HG03442 (cell line): ENCODE data around the gene FOXP4.

Experiments
- ATAC-seq: cut with Tn5 transposase; IDR thresholded peaks from one replicate; pipeline ENCODE4 v1.9.1; 2021; ENCODE audit warnings: mild to moderate bottlenecking, moderate library complexity; ENCODE audit not compliant: unreplicated experiment

The FOXP4 gene

DNA sequence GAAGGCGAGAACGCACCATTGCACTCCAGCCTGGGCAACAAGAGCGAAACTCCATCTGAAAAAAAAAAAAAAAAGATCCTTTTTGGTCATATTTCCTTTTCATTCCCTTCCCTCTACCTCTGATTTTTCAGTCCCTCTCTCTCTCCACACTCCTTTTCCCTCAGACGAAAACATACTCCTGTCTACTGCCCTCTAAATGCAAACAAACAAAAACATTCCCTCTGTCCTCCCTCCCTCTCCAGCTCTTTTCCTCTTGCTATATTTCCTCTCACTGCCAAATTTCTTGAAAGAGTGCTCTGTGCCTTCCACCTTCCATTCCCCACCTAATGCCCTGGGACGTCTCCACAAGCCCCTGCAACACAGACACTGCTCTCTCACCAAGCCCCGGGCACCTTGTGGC, 77.1 kb downstream of the FOXP4 start:
- ATAC-seq, result no peak

DNA sequence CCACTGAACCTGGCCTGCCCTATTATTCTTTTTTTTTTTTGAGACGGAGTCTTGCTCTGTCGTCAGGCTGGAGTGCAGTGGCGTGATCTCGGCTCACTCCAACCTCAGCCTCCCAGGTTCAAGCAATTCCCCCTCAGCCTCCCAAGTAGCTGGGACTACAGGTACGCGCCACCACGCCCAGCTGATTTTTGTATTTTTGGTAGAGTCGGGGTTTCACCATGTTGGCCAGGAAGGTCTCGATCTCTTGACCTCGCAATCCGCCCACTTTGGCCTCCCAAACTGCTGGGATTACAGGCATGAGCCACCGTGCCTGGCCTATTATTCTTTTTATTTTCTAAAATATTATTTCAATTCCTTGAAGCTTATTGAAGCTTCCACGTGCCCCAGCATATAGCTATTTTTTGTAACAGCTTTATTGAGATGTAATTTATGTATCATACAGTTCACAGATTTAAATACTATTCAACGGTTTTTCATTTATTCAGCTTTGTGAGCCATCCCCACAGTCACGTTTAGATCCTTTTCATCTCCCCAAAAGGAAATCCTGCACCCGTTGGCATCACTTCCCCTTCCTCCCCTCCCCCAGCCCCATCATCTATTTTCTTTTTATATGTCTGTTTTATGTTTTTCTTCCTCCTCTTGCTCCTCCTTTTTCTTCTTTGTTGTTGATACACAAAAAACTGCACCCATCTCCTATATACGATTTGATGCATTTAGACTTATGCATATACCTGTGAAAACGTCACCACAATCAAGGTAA, 78.6 kb downstream of the FOXP4 start:
- ATAC-seq, result no peak

DNA sequence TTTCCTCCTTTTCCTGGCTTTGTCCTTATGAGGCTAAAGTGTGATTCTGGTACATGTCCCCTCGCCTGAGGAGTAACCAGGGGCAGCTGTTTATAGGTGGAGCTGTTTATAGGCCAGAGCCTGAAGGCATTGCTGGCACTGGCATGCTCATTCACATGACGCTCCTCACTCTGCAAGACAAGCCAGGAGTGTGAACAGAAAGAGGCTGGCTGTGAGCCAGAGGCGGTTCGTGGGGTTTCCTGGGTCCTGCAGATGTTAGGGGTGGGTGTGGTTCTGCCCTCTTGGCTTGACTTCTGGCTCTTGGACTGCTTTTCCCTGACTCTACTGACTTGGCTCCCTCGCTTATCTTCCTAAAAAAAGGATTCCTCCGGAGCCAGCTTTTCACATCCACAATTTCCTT, 79.3 kb downstream of the FOXP4 start:
- no peak for ATAC-seq

DNA sequence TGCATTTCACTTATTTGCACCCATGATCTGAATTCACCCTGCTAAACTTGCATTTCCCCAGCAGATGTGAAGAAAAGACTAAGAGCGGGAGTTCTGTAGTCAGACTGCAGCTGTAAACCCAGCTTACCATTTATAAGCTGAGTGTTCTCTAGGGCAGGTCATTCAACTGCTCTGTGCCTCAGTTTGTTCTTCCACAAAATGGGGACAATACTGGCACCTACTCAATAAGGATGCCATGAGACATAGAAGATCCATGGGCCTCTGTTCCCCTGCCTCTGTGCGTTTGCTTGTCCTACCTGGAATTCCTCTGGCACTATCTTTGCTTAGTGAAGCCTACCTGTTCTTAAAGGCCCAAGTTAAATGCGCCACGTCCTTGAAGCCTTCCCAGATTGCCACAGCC, 79.8 kb downstream of the FOXP4 start:
- ATAC-seq, result no peak

DNA sequence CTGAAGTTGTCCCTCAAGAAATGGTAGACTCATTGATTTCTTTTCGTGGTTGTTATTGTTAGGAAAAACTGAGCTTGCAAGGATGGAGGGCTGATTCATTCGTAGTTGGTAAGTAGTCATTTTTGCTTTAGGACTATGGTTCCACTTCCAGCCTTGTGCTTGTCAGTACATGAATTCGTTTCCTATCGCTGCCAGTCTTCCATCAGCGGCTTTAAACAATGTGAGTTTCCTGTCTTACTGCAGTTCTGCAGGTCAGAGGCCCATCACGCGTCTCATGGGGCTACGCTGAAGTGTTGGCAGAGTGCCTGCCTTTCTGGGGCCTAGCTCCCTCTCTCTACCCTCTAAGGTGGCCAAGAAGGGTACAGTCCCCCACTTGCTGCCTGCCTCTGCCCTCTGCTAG, 80.7 kb downstream of the FOXP4 start:
- no peak for ATAC-seq

DNA sequence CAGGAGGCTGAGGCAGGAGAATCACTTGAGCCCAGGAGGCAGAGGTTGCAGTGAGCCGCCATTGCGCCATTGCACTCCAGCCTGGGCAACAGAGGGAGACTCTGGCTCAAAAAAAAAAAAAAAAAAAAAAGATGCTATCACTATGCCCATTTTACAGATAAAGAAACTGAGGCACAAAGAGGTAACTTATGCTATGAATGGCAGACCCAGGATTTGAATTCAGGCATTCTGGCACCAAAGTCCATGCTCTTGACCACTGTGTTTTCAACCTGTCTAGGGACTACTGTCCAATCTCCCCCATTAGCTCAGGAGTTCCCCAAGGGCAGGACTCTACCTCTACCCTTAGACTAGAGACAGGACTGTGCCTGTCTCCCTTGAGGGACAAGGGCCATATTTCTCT, 82.9 kb downstream of the FOXP4 start:
- ATAC-seq, result no peak

DNA sequence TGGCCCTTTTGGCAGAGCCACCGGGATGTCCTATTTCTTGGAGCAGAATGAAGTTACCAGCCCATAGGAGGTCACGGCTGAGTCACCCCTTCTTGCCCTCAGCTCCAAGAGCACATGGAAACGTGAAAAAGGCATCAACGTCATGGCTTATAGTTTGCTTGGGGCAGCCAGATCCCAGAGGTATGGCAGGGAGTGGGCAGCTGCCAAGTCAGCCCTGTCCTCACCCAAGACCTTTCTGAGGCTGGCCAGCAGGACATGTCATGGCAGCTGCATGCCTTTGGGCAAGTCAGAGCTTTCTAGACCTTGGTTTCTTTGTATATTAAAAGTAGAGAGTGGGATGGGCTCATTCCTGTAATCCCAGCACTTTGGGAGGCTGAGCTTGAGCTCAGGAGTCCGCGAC, 83.9 kb downstream of the FOXP4 start:
- no peak for ATAC-seq

DNA sequence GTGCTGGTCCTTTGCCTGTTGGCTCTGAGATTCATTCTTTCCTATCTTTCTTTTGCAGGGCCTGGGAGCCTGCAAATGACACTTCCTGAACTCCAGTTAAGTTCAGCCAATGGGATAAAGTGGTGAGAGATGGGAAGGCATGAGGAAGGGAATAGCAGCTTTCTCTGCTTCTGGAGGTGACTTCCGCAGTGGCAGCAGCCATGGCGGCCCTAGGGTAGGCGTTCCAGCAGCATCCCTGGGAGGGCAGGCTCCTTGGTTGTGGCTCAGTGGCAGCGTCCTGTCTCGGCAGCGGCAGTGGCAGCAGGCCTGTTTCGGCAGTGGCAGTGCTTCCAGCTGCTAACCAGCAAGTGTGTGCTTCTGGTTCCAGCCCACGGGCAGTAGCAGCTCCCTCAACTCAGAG, 84.8 kb downstream of the FOXP4 start:
- no peak for ATAC-seq

DNA sequence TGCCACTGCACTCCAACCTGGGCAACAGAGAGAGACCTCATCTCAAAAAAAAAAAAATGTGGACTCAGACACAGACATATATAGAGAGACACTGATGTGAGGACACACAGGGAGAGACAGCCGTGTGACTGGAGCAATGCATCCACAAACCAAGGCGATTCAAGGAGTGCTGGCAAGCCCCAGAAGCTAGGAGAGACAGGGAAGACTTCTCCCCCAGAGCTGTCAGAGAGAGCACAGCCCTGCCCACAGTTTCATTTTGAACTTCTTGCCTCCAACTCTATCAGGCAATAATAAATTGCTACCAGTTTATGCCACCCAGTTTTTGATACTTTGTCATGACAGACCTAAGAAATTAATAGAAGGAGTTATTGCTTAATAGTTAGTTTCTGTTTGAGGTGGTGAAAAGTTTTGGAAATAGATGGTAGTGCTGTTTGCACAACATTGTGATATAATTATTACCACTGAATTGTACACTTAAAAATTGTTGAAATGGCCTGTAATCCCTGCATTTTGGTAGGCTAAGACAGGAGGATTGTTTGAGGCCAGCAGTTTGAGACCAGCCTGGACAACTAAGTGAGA, 87.0 kb downstream of the FOXP4 start:
- ATAC-seq, result no peak

DNA sequence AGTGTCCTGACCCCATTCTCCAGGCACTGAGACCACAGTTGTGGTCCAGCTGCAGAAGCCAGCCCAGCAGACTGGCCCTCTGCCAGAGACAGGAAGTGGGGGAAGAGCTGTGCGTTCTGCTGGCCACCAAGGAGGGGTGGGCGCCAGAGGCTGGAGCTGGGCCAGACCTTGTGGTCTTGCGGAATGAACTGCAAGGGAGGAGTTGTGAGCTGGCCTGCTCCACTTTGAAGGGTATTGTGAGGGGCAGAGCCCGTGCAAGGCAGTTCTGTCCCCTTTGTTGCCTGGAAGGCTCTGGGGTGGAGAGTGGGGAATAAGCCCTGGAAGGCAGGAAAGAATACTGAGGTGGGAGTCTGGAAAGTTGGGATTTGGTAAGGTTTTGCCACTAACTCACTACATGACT, 88.5 kb downstream of the FOXP4 start:
- no peak for ATAC-seq

DNA sequence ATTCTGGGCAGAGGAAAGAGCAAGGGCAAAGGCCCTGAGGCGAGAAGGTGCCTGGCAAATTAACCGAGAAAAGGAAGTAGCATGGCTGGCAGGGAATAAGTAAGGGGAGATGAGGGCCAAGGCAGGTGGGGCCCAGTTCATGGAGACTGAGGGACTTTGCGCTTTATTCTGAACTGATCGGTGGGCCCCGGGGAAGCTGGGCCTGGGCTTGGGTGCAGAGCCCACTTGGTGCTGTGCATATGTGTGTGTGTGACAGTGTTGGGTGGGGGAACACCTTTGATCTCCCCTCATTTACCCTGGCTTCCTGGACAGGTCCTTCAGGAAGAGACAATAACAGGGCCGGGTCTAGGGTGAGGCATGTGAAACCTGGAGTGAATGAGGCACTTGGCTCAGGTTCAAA, 89.2 kb downstream of the FOXP4 start:
- ATAC-seq, result no peak

DNA sequence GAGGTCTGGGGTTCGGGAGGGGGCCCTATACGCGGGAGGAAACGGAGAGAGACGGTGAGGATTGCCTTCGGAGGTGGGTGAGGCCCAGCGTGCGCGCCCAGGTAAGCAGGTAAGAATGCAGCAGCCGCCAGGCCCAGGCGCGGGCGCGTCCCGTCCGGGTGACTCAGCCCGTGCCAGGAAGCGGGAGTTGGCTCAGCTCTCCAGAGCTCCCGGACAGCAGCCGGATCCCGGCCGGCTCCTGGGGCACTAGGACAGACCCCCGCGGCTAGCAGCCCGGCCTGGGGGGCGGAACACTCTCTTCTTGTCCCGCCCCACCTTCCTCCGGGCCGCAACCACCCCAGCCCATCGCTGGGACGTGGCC, 90.6 kb downstream of the FOXP4 start:
- ATAC-seq, result no peak

DNA sequence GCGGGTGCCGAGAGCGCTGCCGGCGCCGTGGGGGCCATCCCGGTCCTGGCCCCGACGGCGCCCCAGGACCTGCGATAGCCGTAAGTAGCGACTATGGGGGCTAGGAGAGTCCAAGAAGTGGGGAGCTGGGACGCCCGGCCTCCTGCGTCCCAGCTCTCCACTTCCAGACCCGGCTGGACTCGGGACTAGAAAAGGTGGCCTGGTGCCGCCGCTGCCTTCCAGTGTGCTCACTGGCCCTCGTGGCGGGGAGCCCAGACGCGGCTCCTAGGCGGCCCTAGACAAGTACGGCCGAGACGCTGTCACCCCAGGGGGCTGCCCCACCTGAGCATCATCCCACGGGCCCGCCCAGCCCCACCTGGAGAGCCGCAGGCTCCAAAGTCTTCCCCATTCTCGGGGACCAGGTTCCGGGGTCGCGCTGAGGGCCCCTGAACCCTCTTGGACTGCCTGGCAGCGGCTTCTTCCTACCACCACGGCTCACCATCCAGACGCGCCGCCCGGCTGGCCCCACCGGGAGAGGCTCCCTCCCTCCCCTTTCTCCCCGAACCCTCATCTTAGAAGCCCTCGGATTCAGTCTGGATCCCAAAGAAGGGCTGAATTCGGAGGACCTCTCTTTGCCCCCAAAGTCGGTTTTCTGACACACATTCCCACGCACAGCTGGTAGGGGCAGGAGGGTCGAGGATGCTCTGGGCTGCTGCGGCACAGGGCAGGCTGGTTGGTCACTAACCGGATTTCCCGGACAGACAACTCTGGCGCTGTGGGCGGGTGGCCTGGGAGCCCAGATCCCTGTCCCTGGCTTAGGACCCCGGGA, 91.2 kb downstream of the FOXP4 start:
- no peak for ATAC-seq

DNA sequence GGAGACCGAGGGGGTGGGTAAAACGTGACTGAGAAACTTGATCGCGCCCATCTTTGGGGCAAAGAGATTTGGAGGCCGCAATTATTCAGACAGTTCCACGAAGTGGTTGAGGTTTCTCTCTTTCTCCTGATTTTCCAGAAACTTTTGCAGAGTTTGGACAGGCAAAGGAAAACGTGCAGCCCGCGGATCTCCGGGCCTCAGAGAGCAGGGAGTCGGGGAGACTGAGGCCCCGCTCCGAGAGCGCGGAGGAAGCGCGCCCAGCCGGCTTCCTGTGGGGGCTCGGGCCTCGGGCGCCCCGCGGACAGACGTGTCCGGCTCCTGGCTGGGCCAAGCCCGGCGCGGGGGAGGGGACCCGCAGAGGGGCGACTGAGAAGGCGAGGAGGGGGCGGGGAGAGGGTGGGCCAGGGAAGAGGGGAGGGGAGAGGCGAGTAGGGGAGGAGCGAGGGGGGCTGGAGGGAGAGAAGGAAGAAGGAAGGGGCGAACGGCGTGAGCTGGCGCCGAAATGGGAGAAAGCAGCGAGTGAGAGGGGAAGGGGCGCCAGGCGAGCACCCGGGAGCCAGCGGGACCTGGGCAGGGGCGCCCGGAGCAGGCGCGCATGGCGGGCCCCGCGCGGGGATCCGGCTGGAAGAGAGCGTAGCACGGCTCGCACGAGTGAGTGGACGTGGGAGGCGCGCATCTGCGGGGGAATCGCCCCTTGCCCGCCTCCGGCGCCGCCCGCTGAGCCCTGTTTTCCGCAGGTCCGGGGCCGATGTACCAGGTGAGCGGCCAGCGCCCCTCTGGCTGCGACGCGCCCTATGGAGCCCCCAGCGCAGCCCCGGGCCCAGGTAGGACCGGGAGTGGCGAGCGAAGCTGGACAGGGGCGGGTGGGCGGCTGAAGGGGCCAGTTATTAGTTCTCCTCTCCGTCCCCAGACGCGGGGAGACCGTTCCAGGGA, 92.1 kb downstream of the FOXP4 start, which contains the start of gene MDFI:
MDFI (plus strand) TSS at position 467 of the 933 bp plus-strand sequence; CDS start at position 749, 282 bp downstream.
- no peak for ATAC-seq

DNA sequence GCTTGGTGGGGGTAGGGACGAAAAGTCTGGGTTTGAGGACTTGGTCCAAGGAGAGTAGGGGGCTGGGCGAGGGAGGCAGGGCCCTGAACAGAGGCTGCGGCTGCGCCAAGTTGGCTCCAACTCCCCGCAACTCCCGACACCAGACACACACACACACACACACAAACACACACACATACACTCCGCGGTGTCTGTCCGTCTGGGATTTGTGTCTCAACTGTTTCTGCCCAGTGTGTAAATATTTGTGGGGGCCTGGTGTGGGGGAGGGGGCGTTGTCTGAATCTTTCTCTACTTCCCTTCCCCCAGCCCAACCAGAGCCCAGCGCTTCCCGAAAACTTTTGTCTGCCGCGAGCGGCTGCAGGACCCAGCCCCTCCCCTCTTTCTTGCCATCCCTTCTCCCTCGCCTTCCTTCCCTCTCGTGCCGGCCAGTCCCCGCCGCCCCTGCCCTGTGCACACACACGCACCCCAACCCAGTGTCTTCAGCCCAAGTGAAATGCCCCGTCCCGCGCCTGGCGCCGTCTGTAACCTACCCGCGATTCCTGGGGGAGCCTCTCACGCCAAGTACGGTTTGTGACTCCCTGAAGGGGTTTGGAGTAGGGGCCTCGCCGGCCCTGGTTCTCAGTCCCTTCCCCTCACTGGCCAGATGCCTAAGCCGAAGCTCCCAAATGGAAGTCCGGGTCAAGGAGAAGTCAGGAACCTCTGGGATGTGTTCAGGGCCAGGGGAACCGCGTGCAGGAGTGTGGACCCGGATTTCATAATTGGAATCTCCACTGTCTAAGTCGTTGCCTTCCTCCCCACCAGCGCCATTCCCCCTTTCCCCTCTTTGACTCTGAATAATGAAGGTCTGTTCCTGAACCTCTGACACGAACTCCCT, 93.0 kb downstream of the FOXP4 start:
- no peak for ATAC-seq

DNA sequence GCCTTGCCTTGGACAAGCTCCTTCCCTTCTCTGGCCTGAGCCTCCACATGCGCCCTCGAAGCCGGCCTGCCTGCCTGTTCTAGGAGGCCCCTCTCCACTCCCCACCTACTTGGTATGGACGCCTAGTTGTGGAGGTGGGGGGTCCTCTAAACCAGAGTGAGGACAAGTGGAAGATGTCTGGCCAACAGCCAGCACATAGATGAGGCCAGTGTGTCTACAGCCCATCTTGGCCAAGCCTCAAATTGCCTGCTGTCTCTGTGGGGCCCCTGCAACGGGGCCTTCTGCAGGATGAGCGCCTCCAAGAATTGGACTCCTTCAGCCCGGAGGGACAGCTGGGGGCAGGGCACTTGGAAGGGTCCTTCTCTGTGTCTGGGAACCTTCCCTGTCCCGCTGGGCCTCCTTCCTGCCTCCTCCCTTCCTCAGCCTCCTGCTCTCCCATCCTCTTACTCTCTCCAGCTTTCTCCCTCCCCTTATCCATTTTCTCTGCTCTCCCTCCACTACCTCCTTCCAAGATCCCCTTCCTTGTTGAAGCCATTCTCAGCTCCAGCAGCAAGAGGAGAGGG, 93.7 kb downstream of the FOXP4 start:
- ATAC-seq, result no peak

DNA sequence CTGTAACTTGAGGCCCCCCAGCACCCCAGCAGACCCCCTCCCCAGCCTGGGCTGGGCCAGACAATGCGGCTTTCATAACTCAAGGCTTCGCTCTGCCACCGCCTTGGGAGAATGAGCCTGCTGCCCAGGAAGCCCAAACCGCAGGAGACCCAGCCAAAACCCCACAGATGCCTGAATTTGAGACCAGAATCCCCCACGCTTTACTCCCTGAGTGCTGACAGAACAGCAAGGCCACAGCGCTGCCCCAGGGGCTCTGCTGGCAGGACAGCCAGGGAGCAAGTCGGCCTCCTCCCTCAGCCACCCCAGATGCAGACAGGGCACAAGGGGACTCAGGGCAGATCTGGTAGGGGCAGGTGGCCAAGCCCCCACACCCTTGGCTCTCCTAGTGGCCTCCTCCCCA, 94.2 kb downstream of the FOXP4 start:
- no peak for ATAC-seq

DNA sequence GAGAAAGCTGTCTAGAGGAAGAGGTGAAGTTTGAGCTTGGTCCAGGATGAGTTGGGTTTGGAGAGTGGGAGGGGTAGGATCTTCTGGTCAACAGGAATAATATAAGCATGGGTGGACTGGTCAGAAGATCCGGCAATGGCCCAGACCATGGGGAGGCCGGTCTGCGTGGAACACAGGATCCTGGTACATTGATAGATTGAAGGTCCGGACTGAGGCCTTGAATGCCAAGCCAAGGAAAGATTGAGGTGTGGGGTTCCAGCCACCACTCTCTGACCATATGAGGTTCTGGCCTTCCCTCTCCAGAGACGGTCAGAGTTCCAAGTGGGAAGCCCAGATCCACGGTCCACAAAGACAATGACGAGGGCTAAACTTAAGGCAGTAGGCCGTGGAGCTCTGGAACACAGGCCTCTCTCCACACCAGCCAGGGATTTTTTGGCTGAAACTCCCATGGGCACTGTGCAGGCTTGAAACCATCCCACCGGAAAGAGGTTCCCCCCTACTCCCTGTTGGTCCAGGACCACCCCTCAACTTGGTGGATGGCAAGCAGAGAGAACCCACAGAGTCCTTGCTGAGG, 95.3 kb downstream of the FOXP4 start:
- ATAC-seq, result no peak
